Measurements from ENCODE around the gene SRCIN1.
"Not testable (repeated sequence)": the region's sequence is repeated elsewhere in the genome, so short reads cannot be mapped to it uniquely, and the experiment has no call there.

Gene SRCIN1

DNA sequence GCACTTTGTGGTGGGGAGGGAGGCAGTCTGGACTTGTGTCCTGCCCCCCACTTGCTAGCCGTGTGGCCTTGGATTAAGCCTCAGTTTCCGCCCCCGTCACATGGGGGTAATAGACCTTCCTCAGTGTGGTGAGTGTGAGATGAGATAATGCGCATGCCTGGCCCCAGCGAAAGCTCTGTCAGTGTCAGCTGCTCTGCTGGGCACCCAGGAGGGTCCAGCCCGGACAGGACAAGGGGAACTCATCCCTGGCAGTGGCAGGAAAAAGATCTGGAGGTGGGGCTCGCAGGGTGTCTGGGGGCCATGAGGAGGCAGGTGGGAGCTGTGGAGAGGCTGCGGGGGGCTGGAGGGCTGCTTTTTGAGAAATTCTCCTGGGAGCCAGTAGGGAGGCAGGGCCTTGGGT lies 63.5 kb downstream of the SRCIN1 start:
- DNase-seq, result no peak

DNA sequence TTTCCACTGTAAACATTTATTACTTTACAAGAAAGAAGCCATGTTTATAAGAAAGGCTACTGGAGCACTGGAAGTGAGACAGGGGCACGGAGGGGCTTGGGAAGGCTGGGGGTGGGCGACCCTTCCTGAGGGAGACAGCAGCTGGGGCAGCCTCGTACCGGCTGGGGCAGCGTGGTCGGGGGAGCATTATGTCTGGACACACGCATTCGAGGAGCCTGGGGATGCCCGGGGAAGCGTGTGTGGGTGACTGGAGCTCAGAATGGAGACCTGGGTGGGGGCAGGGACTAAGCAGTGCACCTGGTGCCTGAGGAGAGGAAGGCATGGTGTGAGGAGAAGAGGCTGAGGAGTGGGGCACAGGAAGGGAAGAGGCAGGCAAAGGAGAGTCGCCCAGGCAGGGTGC lies 64.5 kb downstream of the SRCIN1 start:
- no peak for DNase-seq

DNA sequence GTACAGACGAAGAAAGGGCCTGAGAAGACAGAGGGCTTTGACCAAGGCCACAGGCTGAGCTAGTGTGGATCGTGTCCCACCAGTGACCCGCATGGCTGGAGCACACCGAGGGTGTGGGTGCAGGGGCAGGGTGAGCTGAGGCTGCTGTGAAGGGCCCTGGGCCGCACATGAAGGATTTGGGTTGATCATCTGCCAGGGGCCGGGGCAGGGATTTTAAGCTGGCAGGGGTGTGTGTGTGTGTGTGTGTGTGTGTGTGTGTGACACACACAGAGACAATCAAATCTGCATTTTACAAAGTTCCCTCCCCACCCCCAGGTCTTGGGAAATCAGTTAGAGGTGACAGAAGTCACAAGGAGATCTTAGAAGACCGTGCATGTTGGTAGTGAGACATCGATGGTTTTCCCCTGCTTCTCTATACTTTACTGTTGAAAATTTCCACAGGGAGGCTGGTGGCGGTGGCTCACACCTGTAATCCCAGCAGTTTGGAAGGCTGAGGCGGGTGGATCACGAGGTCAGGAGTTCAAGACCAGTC lies 65.2 kb downstream of the SRCIN1 start:
- DNase-seq, result no peak

DNA sequence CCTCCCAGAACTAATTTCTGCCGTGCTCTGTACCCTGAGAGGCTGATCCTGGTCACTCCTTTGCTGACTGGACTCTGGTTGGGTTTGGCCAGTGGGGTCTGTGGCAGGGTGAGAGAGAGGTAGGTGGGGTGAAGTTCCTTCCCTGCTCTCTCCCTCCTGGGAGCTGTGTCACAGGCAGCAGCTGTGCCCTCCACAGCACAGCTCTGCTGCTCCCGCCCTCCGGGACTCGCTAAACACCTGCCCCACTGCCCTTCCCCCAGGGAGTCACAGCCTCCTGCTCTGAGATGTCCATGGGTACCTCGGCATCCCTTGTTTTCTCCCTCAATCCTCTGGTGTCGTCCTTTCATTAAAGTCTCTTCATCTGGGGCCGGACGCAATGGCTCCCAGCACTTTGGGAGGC lies 66.4 kb downstream of the SRCIN1 start:
- DNase-seq, result peak; percentile 71

DNA sequence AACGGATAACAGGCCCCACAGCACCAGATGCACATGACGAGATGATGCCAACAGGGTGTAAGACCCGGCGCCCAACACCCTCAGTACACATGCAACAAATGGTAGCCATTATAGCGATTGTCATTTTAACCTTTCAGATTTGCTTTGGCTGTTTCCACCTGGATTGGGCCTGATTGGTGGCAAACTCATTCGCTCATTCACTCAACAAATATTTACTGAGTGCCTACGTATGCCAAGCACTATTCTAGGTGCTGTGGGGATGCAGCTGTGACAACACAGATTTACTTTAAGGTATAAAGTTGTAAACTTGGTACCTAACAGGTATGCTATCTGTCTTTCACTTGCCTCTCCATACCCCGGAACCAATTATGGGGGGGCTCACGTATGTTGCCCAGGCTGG lies 66.8 kb downstream of the SRCIN1 start:
- peak; percentile 88 for DNase-seq

DNA sequence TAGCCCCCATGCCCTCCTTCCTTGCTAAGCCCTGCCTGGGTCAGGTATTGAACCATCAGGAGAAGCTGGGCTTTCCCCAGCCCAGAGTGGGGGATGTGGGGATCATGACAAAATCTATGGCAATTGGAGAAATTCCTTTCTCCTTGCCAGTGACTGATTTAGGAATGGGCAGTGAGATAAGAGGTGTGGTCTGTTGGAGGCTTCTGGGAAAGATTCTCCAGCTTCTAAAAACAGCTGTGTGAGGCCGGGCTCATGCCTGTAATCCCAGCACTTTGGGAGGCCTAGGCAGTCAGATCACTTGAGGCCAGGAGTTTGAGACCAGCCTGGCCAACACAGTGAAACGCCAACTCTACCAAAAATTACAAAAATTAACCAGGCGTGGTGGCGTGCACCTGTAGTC lies 69.1 kb downstream of the SRCIN1 start:
- no peak for DNase-seq

GRCh38 chr17:38535886-38536285 lies 69.9 kb downstream of the SRCIN1 start:
- no peak for DNase-seq

- DNase-seq, result no peak
Measured at GRCh38 chr17:38534498-38534885, 71.3 kb downstream of the SRCIN1 start.

DNA sequence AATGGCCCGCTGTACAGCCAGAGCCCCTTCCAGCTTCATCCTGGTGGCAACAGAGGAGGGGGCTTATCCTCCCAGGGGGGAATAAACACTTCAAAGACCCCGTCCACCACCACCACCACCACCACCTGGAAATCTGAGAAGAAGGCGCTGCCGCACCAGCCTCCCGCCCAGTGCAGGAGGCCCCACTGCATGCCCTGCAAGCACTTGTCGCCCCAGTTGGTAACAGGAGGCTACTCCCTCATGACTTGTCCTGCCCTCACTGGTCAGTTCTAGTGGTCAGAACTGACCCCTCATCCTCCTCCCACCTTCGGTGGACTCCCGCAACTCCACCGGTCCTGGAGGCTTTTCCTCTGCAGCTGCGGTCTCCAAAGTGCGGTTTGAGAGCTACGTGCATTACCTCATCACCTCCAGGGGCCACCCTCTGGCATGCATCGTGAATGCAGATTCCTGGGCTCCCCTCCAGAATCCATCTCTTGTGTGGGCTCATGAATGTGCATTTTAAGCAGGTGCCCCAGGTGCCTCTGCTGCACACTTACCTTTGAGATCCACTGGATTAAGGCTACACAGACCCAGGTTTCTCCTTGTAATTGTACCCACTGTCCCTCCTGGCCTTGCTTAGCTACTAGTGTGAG lies 71.8 kb downstream of the SRCIN1 start:
- no peak for DNase-seq

GRCh38 chr17:38533241-38533640 lies 72.5 kb downstream of the SRCIN1 start:
- no peak for DNase-seq

- DNase-seq, result no peak
Measured at GRCh38 chr17:38532451-38532850, 73.3 kb downstream of the SRCIN1 start.

DNA sequence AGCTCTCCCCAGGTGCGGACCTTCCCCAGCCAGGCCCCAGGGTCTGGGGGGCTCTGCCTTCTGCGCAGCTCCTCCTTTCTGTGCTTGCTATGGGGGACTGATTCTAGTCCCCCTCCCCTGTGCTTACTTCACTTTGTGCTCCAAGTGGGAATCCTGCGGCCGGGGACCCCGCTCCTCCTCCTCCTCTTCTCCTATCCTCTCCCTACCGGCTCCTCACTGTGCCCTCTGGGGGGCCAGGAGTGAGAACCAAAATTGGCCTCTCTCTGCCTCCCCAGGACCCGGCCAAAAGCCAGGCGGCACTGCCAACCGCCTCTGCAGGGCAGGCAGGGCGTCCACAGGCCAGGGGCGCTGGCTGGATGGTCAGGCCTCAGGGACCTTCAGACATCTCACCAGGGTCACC lies 74.0 kb downstream of the SRCIN1 start:
- DNase-seq, result not testable (repeated sequence)

DNA sequence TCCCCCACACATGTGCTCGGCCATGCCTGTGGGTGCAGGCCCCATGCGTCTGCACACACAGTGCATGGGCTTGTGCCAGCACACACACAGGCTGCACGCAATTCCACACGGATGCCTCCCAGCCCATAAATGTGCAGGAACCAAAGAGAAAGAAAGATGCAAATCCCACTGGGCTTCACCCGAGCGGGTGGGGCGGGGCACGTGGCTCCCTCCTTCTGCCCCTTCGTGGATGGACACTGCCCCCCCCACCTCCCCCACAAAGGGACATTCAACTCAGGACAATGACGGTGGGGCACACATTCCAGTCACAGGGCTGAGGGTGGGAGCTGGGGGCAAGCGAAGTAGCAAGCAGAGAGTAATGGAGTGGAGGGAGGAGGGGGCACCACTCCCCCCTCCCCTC lies 74.9 kb downstream of the SRCIN1 start:
- not testable (repeated sequence) for DNase-seq

DNA sequence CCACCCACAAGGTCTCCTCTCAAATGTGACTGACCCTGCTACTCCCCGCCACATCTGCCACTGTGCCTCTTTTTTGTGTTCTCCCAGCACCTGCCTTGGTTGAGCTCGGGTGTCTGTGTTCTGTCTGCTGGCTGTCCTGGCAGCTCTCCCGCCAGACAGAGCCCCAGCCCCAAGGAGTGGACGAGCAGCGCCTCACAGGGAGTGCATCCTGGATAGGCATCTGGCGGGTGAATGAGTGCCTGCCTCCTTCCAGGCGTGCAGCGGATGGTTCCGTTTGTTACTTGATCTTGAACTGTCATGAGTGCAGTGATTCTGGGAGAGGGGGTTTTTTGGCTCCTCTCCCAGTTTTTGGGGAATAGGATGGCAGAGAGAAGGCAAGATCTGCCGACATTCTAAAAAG lies 77.6 kb downstream of the SRCIN1 start:
- not testable (repeated sequence) for DNase-seq

GRCh38 chr17:38526526-38526925 lies 79.2 kb downstream of the SRCIN1 start:
- DNase-seq, result not testable (repeated sequence)

DNA sequence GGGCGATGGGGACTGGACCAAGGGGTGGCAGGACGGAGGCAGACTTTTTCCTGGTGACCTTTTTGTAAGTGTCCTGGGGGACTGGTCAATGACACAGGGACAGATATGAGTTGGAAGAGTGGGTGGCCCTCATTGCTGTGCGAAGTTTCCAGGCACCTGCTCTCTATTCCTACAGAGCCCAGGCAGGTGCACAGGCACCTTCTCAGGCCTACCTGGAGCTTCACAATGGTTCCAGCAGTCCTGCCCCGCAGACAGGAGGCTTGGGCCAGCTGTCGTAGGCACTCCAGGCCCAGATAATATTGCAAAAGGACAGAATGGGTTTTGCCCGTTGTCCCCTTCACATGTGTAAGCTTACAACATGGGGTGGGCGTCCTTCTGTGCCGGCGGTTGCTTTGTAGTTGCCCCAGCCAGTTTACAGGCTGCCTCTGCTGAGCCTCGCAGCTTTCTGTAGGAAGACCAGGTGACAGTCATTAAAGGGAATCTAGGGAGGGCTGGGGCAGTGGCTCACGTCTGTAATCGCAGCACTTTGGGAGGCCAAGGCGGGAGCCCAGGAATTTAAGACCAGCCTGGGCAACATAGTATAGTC lies 93.2 kb downstream of the SRCIN1 start:
- DNase-seq, result no peak

DNA sequence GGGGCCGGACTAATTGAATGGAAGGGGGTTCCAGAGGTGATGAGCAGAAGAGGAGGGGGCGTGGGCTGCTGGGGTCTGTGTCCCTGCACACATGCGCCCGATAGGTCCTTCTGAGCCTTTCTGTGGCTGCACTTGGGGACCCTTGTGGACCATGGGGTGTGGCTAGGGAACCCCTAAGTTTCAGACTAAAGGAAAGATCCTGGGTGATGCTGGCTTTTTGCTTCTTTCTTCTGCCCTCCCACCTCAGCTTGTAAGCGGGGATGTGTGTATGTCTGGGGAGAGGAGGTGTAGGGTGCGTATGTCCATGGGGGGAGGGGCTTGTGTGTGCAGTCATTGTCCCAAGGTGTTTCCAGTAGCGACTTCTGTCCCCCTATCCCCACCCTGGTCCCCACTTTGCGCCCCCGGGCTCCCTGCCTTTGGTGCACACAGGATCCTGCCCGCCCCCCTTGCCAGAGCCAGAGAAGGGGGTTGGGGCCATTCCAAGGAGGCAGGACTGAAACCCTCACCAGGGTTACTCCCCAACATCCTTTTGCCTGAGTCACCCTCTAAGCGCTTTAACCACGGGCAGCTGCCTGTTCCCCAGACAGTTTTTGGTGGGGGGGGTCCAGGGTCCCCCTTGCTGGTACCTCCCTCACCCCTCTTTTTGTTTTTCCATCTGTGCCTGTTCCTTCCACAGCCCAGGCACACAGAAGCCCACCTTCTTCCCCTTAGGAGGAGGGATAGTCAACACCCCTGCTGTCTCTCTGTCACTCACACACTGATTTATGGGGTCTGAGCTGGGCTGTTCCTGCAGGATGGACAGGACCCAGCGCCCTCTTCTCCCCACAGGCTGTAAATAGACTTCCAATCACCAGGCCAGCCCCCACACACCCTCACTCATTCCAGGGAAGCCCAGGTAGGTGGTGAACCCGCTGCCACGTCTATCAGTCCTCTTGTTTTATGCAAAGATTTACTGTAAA lies 94.3 kb downstream of the SRCIN1 start:
- no peak for DNase-seq

GRCh38 chr17:38510421-38511149 lies 95.2 kb downstream of the SRCIN1 start:
- no peak for DNase-seq

GRCh38 chr17:38509772-38510420 lies 95.9 kb downstream of the SRCIN1 start:
- DNase-seq, result no peak

- no peak for DNase-seq
Measured at GRCh38 chr17:38508954-38509771, 96.6 kb downstream of the SRCIN1 start.

GRCh38 chr17:38508570-38508950 lies 97.2 kb downstream of the SRCIN1 start:
- no peak for DNase-seq

Measured in NCI-H1092 treated with DMSO at 0.1 percent for 48 hours (cell line).